ENCODE measurements around the gene ZNF544. TPM values are rescaled to one million over a fixed set of nuclear protein-coding genes. Genes with fewer than 3 reads are reported as not detected.

ZNF544 gene
- total and polyA plus RNA-seq, 2 donors = 28.0 to 37.1 TPM

DNA sequence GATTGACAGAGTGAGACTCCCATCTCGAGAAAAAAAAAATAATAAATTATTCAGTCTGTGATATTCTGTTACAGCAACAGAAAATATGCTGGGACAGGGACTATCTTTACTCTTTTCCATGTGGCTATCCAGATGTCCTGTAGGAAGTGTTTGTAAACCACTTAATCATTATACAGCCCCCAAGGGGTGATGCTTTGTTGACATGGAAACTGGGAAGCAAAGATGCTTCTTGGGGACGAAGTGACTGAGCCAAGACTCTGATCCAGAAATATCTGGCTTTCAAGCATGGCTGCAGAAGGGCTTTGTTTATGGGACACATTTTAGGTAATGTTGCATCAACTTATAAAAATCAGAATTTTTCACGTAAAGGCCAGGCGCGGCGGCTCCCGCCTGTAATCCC is 55.5 kb downstream of the ZNF544 start:
- no peaks in the 10 kb centered on the region for H3K27me3 ChIP-seq (ENCODE audit: control insufficient read depth in 2 of 2, insufficient read depth in 1 of 2, low read length in 1 of 2)
- H3K4me1 ChIP-seq (ENCODE audit: control insufficient read depth in 2 of 2, insufficient read depth in 2 of 2, low read length in 2 of 2) = peaks cover 12% of the 10 kb centered on the region in 2 donors
- H3K27ac ChIP-seq (ENCODE audit: low read depth in 1 of 2, low read length in 1 of 2) = no peak overlapping the region
- peaks cover 5 to 26% of the 10 kb centered on the region in 2 donors for H3K9me3 ChIP-seq (ENCODE audit: control insufficient read depth in 2 of 2, insufficient read depth in 1 of 2, low read length in 1 of 2)
- no peak overlapping the region for H3K4me3 ChIP-seq (ENCODE audit: low read length in 2 of 2)
- peaks cover 46 to 48% of the 10 kb centered on the region in 2 donors for H3K36me3 ChIP-seq (ENCODE audit: control insufficient read depth in 2 of 2, insufficient read depth in 2 of 2, low read length in 1 of 2)
- 98% methylated on average over 7 of the region's 7 CpGs for WGBS
- no peak for DNase-seq (ENCODE audit: low read depth in 6 of 9, low spot score in 9 of 9)

DNA sequence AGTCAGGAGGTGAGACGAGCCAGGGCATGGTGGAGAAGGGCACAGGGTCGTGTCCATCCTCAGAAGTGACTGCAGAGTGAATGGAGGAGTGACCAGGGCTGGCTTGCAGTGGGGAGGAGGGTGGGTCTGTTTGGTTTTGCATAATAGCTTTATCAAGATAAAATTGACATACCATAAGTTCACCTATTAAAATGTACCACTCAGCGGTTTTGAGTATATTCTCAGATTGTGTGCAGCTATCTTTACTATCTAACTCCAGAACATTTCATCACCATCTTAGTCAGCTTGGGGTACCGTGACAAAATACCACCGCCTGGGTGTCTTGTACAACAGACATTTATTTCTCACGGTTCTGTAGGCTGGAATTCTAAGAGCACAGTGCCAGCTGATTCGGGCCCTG is 63.2 kb downstream of the ZNF544 start:
- DNase-seq (ENCODE audit: low read depth in 6 of 9, low spot score in 9 of 9) = no peak
- Histone ChIP-seq H3K27me3 (ENCODE audit: control insufficient read depth in 2 of 2, insufficient read depth in 1 of 2, low read length in 1 of 2) (no peaks in the 10 kb centered on the region), H3K9me3 (ENCODE audit: control insufficient read depth in 2 of 2, insufficient read depth in 1 of 2, low read length in 1 of 2) (peaks cover 29 to 67% of the 10 kb centered on the region in 2 donors), H3K36me3 (ENCODE audit: control insufficient read depth in 2 of 2, insufficient read depth in 2 of 2, low read length in 1 of 2) (peaks cover 80 to 89% of the 10 kb centered on the region in 2 donors), H3K4me3 (ENCODE audit: low read length in 2 of 2) (no peak overlapping the region), H3K4me1 (ENCODE audit: control insufficient read depth in 2 of 2, insufficient read depth in 2 of 2, low read length in 2 of 2) (no peaks in the 10 kb centered on the region), H3K27ac (ENCODE audit: low read depth in 1 of 2, low read length in 1 of 2) (no peak overlapping the region)
- 99% methylated on average over 7 of the region's 7 CpGs for WGBS

DNA sequence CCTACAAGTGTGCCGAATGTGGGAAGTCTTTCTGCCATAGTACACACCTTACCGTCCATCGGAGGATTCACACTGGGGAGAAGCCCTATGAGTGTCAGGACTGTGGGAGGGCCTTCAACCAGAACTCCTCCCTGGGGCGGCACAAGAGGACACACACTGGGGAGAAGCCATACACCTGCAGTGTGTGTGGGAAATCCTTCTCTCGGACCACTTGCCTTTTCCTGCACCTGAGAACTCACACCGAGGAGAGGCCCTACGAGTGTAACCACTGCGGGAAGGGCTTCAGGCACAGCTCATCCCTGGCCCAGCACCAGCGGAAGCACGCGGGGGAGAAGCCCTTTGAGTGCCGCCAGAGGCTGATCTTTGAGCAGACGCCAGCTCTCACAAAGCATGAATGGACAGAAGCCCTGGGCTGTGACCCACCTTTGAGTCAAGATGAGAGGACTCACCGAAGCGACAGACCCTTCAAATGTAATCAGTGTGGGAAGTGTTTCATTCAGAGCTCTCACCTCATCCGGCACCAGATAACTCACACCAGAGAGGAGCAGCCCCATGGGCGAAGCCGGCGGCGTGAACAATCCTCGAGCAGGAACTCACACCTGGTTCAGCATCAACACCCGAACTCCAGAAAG is 66.1 kb downstream of the ZNF544 start:
- H3K4me3 ChIP-seq (ENCODE audit: low read length in 2 of 2) = no peak overlapping the region
- no peaks in the 10 kb centered on the region for H3K27me3 ChIP-seq (ENCODE audit: control insufficient read depth in 2 of 2, insufficient read depth in 1 of 2, low read length in 1 of 2)
- H3K36me3 ChIP-seq (ENCODE audit: control insufficient read depth in 2 of 2, insufficient read depth in 2 of 2, low read length in 1 of 2) = peaks cover 64 to 70% of the 10 kb centered on the region in 2 donors
- 99% methylated on average over 22 of the region's 22 CpGs for WGBS
- no peak overlapping the region for H3K27ac ChIP-seq (ENCODE audit: low read depth in 1 of 2, low read length in 1 of 2)
- peaks cover 27 to 66% of the 10 kb centered on the region in 2 donors for H3K9me3 ChIP-seq (ENCODE audit: control insufficient read depth in 2 of 2, insufficient read depth in 1 of 2, low read length in 1 of 2)
- no peak for DNase-seq (ENCODE audit: low read depth in 6 of 9, low spot score in 9 of 9)
- H3K4me1 ChIP-seq (ENCODE audit: control insufficient read depth in 2 of 2, insufficient read depth in 2 of 2, low read length in 2 of 2) = no peaks in the 10 kb centered on the region

DNA sequence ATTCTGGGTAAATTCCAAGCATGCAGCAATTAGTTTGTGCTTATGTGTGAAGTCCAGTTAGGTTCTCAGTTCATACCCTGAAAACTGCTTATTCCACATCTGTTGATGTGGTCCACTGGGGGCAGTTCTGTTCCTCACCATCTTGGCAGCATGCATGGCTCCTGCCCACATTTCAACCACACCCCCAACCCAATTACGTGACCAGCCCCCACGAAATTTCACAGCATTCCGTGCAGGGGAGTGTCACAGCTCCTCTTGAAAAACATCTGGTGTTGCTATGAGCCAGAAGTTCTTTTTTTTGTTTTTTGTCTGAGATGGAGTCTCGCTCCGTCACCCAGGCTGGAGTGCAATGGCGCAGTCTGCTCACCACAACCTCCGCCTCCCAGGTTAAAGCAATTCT is 67.4 kb downstream of the ZNF544 start:
- Histone ChIP-seq H3K27me3 (ENCODE audit: control insufficient read depth in 2 of 2, insufficient read depth in 1 of 2, low read length in 1 of 2) (no peaks in the 10 kb centered on the region), H3K4me1 (ENCODE audit: control insufficient read depth in 2 of 2, insufficient read depth in 2 of 2, low read length in 2 of 2) (no peaks in the 10 kb centered on the region), H3K36me3 (ENCODE audit: control insufficient read depth in 2 of 2, insufficient read depth in 2 of 2, low read length in 1 of 2) (peaks cover 64 to 66% of the 10 kb centered on the region in 2 donors), H3K4me3 (ENCODE audit: low read length in 2 of 2) (no peak overlapping the region), H3K9me3 (ENCODE audit: control insufficient read depth in 2 of 2, insufficient read depth in 1 of 2, low read length in 1 of 2) (peaks cover 27 to 70% of the 10 kb centered on the region in 2 donors), H3K27ac (ENCODE audit: low read depth in 1 of 2, low read length in 1 of 2) (no peak overlapping the region)
- DNase-seq (ENCODE audit: low read depth in 6 of 9, low spot score in 9 of 9) = no peak
- 97% methylated on average over 7 of the region's 7 CpGs for WGBS

GRCh38 chr19:58300620-58301019 is 71.9 kb downstream of the ZNF544 start:
- Histone ChIP-seq H3K4me1 (ENCODE audit: control insufficient read depth in 2 of 2, insufficient read depth in 2 of 2, low read length in 2 of 2) (peaks cover 1 to 2% of the 10 kb centered on the region in 2 donors), H3K27ac (ENCODE audit: low read depth in 1 of 2, low read length in 1 of 2) (no peak overlapping the region), H3K4me3 (ENCODE audit: low read length in 2 of 2) (no peak overlapping the region), H3K36me3 (ENCODE audit: control insufficient read depth in 2 of 2, insufficient read depth in 2 of 2, low read length in 1 of 2) (peaks cover 27 to 28% of the 10 kb centered on the region in 2 donors), H3K9me3 (ENCODE audit: control insufficient read depth in 2 of 2, insufficient read depth in 1 of 2, low read length in 1 of 2) (peaks cover 2 to 29% of the 10 kb centered on the region in 2 donors), H3K27me3 (ENCODE audit: control insufficient read depth in 2 of 2, insufficient read depth in 1 of 2, low read length in 1 of 2) (no peaks in the 10 kb centered on the region)
- no peak for DNase-seq (ENCODE audit: low read depth in 6 of 9, low spot score in 9 of 9)
- over 99% methylated on average over 7 of the region's 7 CpGs for WGBS

DNA sequence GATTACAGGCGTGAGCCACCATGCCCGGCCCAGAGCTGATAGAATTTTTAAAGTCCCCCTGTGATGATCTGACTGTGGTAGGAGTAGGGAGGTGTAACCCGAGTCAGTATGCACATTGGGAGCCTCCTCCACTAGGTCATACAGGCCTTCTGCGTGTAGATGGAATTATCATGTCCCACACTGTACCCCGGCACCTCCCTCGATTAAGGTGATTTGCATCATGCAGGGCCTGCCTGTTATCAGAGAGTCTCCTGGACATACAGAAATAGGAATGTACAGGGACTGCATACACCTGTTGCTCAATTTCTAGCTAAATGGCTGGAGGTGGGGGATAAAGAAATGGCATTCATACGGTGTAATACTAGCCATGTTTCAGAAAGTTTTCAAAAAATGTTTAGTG is 75.5 kb downstream of the ZNF544 start:
- Histone ChIP-seq H3K36me3 (ENCODE audit: control insufficient read depth in 2 of 2, insufficient read depth in 2 of 2, low read length in 1 of 2) (peaks cover 21 to 42% of the 10 kb centered on the region in 2 donors), H3K9me3 (ENCODE audit: control insufficient read depth in 2 of 2, insufficient read depth in 1 of 2, low read length in 1 of 2) (peaks cover 0 to 15% of the 10 kb centered on the region in 2 donors), H3K4me1 (ENCODE audit: control insufficient read depth in 2 of 2, insufficient read depth in 2 of 2, low read length in 2 of 2) (peaks cover 6 to 11% of the 10 kb centered on the region in 2 donors), H3K4me3 (ENCODE audit: low read length in 2 of 2) (no peak overlapping the region), H3K27me3 (ENCODE audit: control insufficient read depth in 2 of 2, insufficient read depth in 1 of 2, low read length in 1 of 2) (no peaks in the 10 kb centered on the region), H3K27ac (ENCODE audit: low read depth in 1 of 2, low read length in 1 of 2) (no peak overlapping the region)
- 97% methylated on average over 7 of the region's 7 CpGs for WGBS
- DNase-seq (ENCODE audit: low read depth in 6 of 9, low spot score in 9 of 9) = no peak

- H3K36me3 ChIP-seq (ENCODE audit: control insufficient read depth in 2 of 2, insufficient read depth in 2 of 2, low read length in 1 of 2) = peaks cover 18 to 46% of the 10 kb centered on the region in 2 donors
- no peaks in the 10 kb centered on the region for H3K27me3 ChIP-seq (ENCODE audit: control insufficient read depth in 2 of 2, insufficient read depth in 1 of 2, low read length in 1 of 2)
- DNase-seq (ENCODE audit: low read depth in 6 of 9, low spot score in 9 of 9) = no peak
- H3K4me3 ChIP-seq (ENCODE audit: low read length in 2 of 2) = peak overlapping the region; percentile 66 to 96
- whole genome bisulfite sequencing = 44% methylated on average over 7 of the region's 7 CpGs
- peaks cover 0 to 14% of the 10 kb centered on the region in 2 donors for H3K9me3 ChIP-seq (ENCODE audit: control insufficient read depth in 2 of 2, insufficient read depth in 1 of 2, low read length in 1 of 2)
- peaks cover 6 to 11% of the 10 kb centered on the region in 2 donors for H3K4me1 ChIP-seq (ENCODE audit: control insufficient read depth in 2 of 2, insufficient read depth in 2 of 2, low read length in 2 of 2)
- H3K27ac ChIP-seq (ENCODE audit: low read depth in 1 of 2, low read length in 1 of 2) = peak overlapping the region; percentile 67 to 69
Measured at GRCh38 chr19:58304748-58305064, 76.0 kb downstream of the ZNF544 start.

- peak; percentile 89 to 97 (median 93) for DNase-seq (ENCODE audit: low read depth in 6 of 9, low spot score in 9 of 9)
- H3K4me1 ChIP-seq (ENCODE audit: control insufficient read depth in 2 of 2, insufficient read depth in 2 of 2, low read length in 2 of 2) = peaks cover 6 to 11% of the 10 kb centered on the region in 2 donors
- peak within 1 kb of the TSS; percentile 83 to 87 for H3K27ac ChIP-seq (ENCODE audit: low read depth in 1 of 2, low read length in 1 of 2)
- WGBS = 1% methylated on average over 55 of the region's 55 CpGs
- peaks cover 0 to 8% of the 10 kb centered on the region in 2 donors for H3K9me3 ChIP-seq (ENCODE audit: control insufficient read depth in 2 of 2, insufficient read depth in 1 of 2, low read length in 1 of 2)
- H3K4me3 ChIP-seq (ENCODE audit: low read length in 2 of 2) = peak within 1 kb of the TSS; percentile 66 to 96
- no peaks in the 10 kb centered on the region for H3K27me3 ChIP-seq (ENCODE audit: control insufficient read depth in 2 of 2, insufficient read depth in 1 of 2, low read length in 1 of 2)
- peaks cover 15 to 43% of the 10 kb centered on the region in 2 donors for H3K36me3 ChIP-seq (ENCODE audit: control insufficient read depth in 2 of 2, insufficient read depth in 2 of 2, low read length in 1 of 2)
Measured at GRCh38 chr19:58305065-58305931, 76.6 kb downstream of the ZNF544 start, which contains the start of gene ERVK3-1. Gene ERVK3-1 (plus strand): TSS chr19:58305377. CDS start chr19:58312169, 6,792 bp downstream.

GRCh38 chr19:58305932-58306323 is 77.2 kb downstream of the ZNF544 start:
- 74% methylated on average over 12 of the region's 12 CpGs for WGBS
- Histone ChIP-seq H3K4me1 (ENCODE audit: control insufficient read depth in 2 of 2, insufficient read depth in 2 of 2, low read length in 2 of 2) (peaks cover 6 to 11% of the 10 kb centered on the region in 2 donors), H3K27ac (ENCODE audit: low read depth in 1 of 2, low read length in 1 of 2) (peak overlapping the region in 1 of 2 donors; percentile 83), H3K9me3 (ENCODE audit: control insufficient read depth in 2 of 2, insufficient read depth in 1 of 2, low read length in 1 of 2) (peaks cover 0 to 4% of the 10 kb centered on the region in 2 donors), H3K27me3 (ENCODE audit: control insufficient read depth in 2 of 2, insufficient read depth in 1 of 2, low read length in 1 of 2) (no peaks in the 10 kb centered on the region), H3K36me3 (ENCODE audit: control insufficient read depth in 2 of 2, insufficient read depth in 2 of 2, low read length in 1 of 2) (peaks cover 12 to 39% of the 10 kb centered on the region in 2 donors), H3K4me3 (ENCODE audit: low read length in 2 of 2) (peak overlapping the region; percentile 66 to 96)
- DNase-seq (ENCODE audit: low read depth in 6 of 9, low spot score in 9 of 9) = no peak
